Fibroblast of upper back skin (primary cell): ENCODE measurements around the gene KLHL8.

ENCODE experiments used
- DNase-seq: peaks from one replicate; pipeline ENCODE4 v3.0.0-alpha.2; 2013

Gene KLHL8

GRCh38 chr4:87220094-87220822, at the start of gene KLHL8:
Gene KLHL8 (minus strand): TSS chr4:87220618. CDS start chr4:87195539, 25,079 bp downstream.
- DNase-seq = peak; percentile 84

GRCh38 chr4:87270144-87270543, 49.7 kb upstream of the KLHL8 start:
- peak; percentile 30 for DNase-seq

- DNase-seq = no peak
These were observed 48.0 kb upstream of the KLHL8 start for GRCh38 chr4:87268411-87268810.

- DNase-seq = no peak
These were observed 46.6 kb upstream of the KLHL8 start for GRCh38 chr4:87266986-87267385.

- no peak for DNase-seq
These were observed 42.5 kb upstream of the KLHL8 start for GRCh38 chr4:87262886-87263285.

- no peak for DNase-seq
These were observed 40.1 kb upstream of the KLHL8 start for GRCh38 chr4:87260477-87260876.

- no peak for DNase-seq
These were observed 38.3 kb upstream of the KLHL8 start for GRCh38 chr4:87258677-87259076.

GRCh38 chr4:87257523-87257922, 37.1 kb upstream of the KLHL8 start:
- DNase-seq = no peak

- no peak for DNase-seq
These were observed 35.3 kb upstream of the KLHL8 start for GRCh38 chr4:87255755-87256154.

- no peak for DNase-seq
These were observed 30.7 kb upstream of the KLHL8 start for GRCh38 chr4:87251106-87251505.

- DNase-seq = no peak
These were observed 29.9 kb upstream of the KLHL8 start for GRCh38 chr4:87250294-87250693.

GRCh38 chr4:87249332-87250019, 29.1 kb upstream of the KLHL8 start:
- DNase-seq = no peak

GRCh38 chr4:87243426-87244053, 23.1 kb upstream of the KLHL8 start:
- DNase-seq = no peak

GRCh38 chr4:87241336-87241735, 20.9 kb upstream of the KLHL8 start:
- no peak for DNase-seq

GRCh38 chr4:87240341-87240740, 19.9 kb upstream of the KLHL8 start:
- DNase-seq = no peak

- DNase-seq = peak; percentile 32
These were observed 19.4 kb upstream of the KLHL8 start for GRCh38 chr4:87239821-87240220.

GRCh38 chr4:87239194-87239593, 18.8 kb upstream of the KLHL8 start:
- DNase-seq = no peak

GRCh38 chr4:87236861-87237260, 16.4 kb upstream of the KLHL8 start:
- DNase-seq = no peak

GRCh38 chr4:87235020-87235671, 14.7 kb upstream of the KLHL8 start:
- DNase-seq = no peak

- DNase-seq = peak; percentile 57
These were observed 11.8 kb upstream of the KLHL8 start for GRCh38 chr4:87232216-87232615.

- no peak for DNase-seq
These were observed 10.4 kb upstream of the KLHL8 start for GRCh38 chr4:87230806-87231205.

GRCh38 chr4:87229979-87230378, 9.6 kb upstream of the KLHL8 start:
- DNase-seq = no peak

GRCh38 chr4:87228262-87228860, 7.9 kb upstream of the KLHL8 start:
- no peak for DNase-seq
